GM12878 (cell line): ENCODE measurements around the gene DYNLT4.

Source experiments
- BCL11A ChIP-seq: IDR thresholded peaks from 2 replicates; pipeline ENCODE4 v1.6.1; 2011; ENCODE audit warnings: low read depth, low read length
- CBX5 ChIP-seq: sonication (generic); IDR thresholded peaks from 2 replicates; pipeline ENCODE4 v1.6.1; 2016; ENCODE audit warnings: low read depth, moderate library complexity, mild to moderate bottlenecking, inconsistent platforms
- CHD4 ChIP-seq: fragments of 200-600 bp; sonication (generic); IDR thresholded peaks from 2 replicates; pipeline ENCODE4 v1.6.1; 2016; ENCODE audit warnings: mild to moderate bottlenecking
- CTCF ChIP-seq, 3 experiments: IDR thresholded peaks in 2 of 3; conservative IDR thresholded peaks in 1 of 3; 2 replicates each; pipeline ENCODE4 v1.5.1; 2011; ENCODE audit warnings: low read depth in 3 of 3, low read length in 3 of 3, mild to moderate bottlenecking in 3 of 3, control low read depth in 2 of 3, moderate library complexity in 2 of 3, inconsistent platforms in 1 of 3, mixed read lengths in 1 of 3; ENCODE audit not compliant: control insufficient read depth in 2 of 3, insufficient read depth in 1 of 3; ENCODE audit errors: extremely low read depth in 1 of 3
- EGR1 ChIP-seq, 2 experiments: IDR thresholded peaks; 1 replicate in 1 of 2; 2 replicates in 1 of 2; pipeline ENCODE4 v1.6.1; 2011 to 2012; ENCODE audit warnings: low read depth in 2 of 2, low read length in 2 of 2, borderline replicate concordance in 1 of 2, mild to moderate bottlenecking in 1 of 2, moderate library complexity in 1 of 2
- EP300 ChIP-seq, 2 experiments: fragments of 150-350 bp in 1 of 2; IDR thresholded peaks; 2 replicates each; pipeline ENCODE4 v1.6.1; 2011 to 2012; ENCODE audit warnings: low read depth in 2 of 2, low read length in 2 of 2, borderline replicate concordance in 1 of 2, improper control_type of control experiment in 1 of 2, inconsistent platforms in 1 of 2; ENCODE audit not compliant: control insufficient read depth in 1 of 2
- GATAD2B ChIP-seq: fragments of 450-650 bp; conservative IDR thresholded peaks from 2 replicates; pipeline ENCODE4 v1.6.1; 2017; ENCODE audit warnings: low read depth, mild to moderate bottlenecking, moderate library complexity
- MAX ChIP-seq: IDR thresholded peaks from 2 replicates; pipeline ENCODE4 v1.6.1; 2012; ENCODE audit warnings: low read depth, low read length, improper control_type of control experiment
- POLR2A ChIP-seq: IDR thresholded peaks from 2 replicates; pipeline ENCODE4 v1.6.1; 2011; ENCODE audit warnings: low read depth, mild to moderate bottlenecking, low read length
- POLR2AphosphoS5 ChIP-seq: IDR thresholded peaks from 2 replicates; pipeline ENCODE4 v1.6.1; 2011; ENCODE audit warnings: mild to moderate bottlenecking, low read length, inconsistent platforms
- PRDM15 ChIP-seq: fragments of 450-650 bp; formaldehyde crosslinking; IDR thresholded peaks from 2 replicates; pipeline ENCODE4 v1.4.0; 2020; ENCODE audit warnings: mild to moderate bottlenecking, moderate library complexity
- REST ChIP-seq: IDR thresholded peaks from 2 replicates; pipeline ENCODE4 v1.6.1; 2012; ENCODE audit warnings: mild to moderate bottlenecking, low read depth, low read length
- SPI1 ChIP-seq: IDR thresholded peaks from 2 replicates; pipeline ENCODE4 v1.6.1; 2011; ENCODE audit warnings: low read depth, mild to moderate bottlenecking, low read length, moderate library complexity, borderline replicate concordance; ENCODE audit not compliant: insufficient read depth
- STAT1 ChIP-seq: fragments of 450-650 bp; conservative IDR thresholded peaks from 2 replicates; pipeline ENCODE4 v1.6.1; 2014; ENCODE audit warnings: antibody characterized with exemption, mild to moderate bottlenecking

GRCh38 chr1:44802306-44803061 is 4.7 kb downstream of the DYNLT4 start:
- 0 out of 3 replicates have a peak, but pooled peaks of 1 of the 2 experiments have one; percentile 14 for TF ChIP-seq EGR1 (IDR thresholded peaks at IDR 0.05; ENCODE audit: borderline replicate concordance in 1 of 2, low read depth in 2 of 2, low read length in 2 of 2)
- no peak for TF ChIP-seq CTCF (IDR thresholded peaks at IDR 0.05 in 2 of 3, conservative IDR thresholded peaks at IDR 0.05 in 1 of 3; ENCODE audit: control insufficient read depth in 2 of 3, extremely low read depth in 1 of 3, insufficient read depth in 1 of 3, low read depth in 3 of 3, low read length in 3 of 3)
- TF ChIP-seq BCL11A = no peak
- TF ChIP-seq POLR2AphosphoS5 = no peak; the same call in 1 of the 2 replicates
- no peak for TF ChIP-seq CBX5
- no peak for TF ChIP-seq SPI1
- TF ChIP-seq GATAD2B = no peak
- TF ChIP-seq POLR2A = no peak
- TF ChIP-seq REST = no peak
- TF ChIP-seq MAX = no peak
- TF ChIP-seq EP300 (IDR thresholded peaks at IDR 0.05; ENCODE audit: borderline replicate concordance in 1 of 2, control insufficient read depth in 1 of 2, low read depth in 2 of 2, low read length in 2 of 2) = no peak
- TF ChIP-seq CHD4 = no peak
- TF ChIP-seq STAT1 = no peak
- no peak for TF ChIP-seq PRDM15
